Dermis blood vessel endothelial cell (primary cell): ENCODE results near the gene CANX. TPM values are rescaled to one million over a fixed set of nuclear protein-coding genes. Genes with fewer than 3 reads are reported as not detected.
"Not testable (repeated sequence)": the region's sequence is repeated elsewhere in the genome, so short reads cannot be mapped to it uniquely, and the experiment has no call there.

Experiments used
- DNase-seq: peaks from one replicate; pipeline ENCODE4 v3.0.0; 2010
- total RNA-seq: library from RNA; depleted of rRNA; stranded (reverse); fragments of >200 nt; gene quantifications from 2 replicates; pipeline ENCODE4 v1.2.3, GENCODE V29; 2014

Gene CANX, protein sequence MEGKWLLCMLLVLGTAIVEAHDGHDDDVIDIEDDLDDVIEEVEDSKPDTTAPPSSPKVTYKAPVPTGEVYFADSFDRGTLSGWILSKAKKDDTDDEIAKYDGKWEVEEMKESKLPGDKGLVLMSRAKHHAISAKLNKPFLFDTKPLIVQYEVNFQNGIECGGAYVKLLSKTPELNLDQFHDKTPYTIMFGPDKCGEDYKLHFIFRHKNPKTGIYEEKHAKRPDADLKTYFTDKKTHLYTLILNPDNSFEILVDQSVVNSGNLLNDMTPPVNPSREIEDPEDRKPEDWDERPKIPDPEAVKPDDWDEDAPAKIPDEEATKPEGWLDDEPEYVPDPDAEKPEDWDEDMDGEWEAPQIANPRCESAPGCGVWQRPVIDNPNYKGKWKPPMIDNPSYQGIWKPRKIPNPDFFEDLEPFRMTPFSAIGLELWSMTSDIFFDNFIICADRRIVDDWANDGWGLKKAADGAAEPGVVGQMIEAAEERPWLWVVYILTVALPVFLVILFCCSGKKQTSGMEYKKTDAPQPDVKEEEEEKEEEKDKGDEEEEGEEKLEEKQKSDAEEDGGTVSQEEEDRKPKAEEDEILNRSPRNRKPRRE
- 796 and 1,147 TPM in 2 replicates for total RNA-seq

DNA sequence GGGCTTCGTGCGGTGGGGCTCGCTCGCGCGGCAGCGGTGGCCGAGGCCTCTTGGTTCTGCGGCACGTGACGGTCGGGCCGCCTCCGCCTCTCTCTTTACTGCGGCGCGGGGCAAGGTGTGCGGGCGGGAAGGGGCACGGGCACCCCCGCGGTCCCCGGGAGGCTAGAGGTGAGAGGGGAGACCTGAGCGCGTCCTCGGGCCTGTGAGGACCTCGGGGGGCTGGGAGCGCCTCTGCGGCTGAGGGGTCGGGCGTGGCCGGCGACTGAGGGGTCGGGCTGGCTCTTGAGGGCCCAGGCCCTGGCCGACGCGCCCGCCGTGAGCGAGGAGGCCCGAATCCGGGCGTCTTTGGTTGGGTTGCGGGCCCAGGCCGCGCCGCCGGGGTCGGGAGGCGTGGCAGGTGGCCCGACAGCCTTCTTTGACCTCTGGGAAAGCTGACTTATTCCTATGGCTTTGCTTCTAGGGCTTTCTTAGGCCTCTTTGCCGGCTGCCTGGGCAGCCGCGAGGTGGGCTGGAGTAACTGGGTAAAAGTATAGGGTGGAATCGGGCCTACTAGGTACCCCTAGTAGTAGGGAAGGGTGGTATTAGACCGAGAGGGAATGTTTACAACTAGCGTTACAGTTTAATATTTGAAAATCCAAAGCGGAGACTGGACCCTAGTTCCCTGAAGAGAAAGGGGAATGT is at the start of gene CANX:
Gene CANX, plus strand, starts transcription at position 33 of the 681 bp plus-strand sequence. CDS start 6,715 bp downstream, outside the sequence.
- DNase-seq = no peak

DNA sequence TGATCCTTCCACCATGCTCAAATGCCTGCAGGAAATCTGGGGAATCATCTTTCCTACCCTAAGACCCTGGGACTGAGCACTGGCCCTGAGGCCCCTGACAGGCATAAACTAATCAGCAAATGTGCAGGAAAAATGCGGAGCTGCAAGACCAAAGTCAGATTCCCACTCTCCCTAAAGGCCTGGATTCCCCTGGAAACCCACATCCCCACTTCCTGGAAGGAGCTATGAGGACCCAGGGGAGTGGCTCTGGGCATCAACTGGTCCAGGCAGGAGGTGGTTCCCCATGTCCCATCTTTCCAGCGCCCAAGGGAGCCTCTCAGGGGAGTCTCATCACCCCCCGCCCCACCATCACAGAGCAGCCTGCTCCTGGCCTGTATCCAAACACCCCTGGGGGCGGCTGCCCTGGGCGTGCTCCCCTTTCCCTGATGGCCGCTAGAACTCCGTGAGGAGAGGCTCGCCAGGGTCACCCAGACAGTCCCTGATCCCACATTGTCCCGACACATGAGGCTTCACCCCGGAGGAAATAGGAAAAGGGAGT is 49.5 kb upstream of the CANX start:
- not testable (repeated sequence) for DNase-seq

DNA sequence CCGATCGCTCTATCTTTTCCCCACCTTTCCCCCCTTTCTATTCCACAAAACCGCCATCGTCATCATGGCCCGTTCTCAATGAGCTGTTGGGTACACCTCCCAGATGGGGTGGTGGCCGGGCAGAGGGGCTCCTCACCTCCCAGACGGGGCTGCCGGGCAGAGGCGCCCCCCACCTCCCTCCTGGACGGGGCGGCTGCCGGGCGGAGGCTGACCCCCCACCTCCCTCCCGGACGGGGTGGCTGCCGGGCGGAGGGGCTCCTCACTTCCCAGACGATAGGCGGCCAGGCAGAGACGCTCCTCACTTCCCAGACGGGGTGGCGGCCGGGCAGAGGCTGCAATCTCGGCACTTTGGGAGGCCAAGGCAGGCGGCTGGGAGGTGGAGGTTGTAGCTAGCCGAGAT is 48.5 kb upstream of the CANX start:
- DNase-seq = not testable (repeated sequence)

DNA sequence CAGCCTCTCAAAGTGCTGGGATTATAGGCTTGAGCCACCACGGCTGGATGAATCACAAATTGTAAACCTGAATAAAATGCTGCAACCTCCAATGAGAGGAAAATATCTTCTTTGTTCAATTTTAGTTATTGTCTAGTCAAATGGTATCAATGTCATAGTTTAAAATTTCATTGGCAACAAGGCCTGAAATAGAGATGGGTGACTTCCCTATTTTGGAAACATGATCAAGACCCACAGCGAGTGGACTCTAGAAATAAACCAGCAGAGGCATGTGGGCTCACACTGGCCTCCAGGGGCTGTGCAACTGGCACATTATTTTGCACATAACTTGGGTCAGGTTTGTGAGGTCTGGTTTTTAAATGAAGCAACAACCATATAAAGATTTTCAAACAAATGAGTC is 45.6 kb upstream of the CANX start:
- not testable (repeated sequence) for DNase-seq

DNA sequence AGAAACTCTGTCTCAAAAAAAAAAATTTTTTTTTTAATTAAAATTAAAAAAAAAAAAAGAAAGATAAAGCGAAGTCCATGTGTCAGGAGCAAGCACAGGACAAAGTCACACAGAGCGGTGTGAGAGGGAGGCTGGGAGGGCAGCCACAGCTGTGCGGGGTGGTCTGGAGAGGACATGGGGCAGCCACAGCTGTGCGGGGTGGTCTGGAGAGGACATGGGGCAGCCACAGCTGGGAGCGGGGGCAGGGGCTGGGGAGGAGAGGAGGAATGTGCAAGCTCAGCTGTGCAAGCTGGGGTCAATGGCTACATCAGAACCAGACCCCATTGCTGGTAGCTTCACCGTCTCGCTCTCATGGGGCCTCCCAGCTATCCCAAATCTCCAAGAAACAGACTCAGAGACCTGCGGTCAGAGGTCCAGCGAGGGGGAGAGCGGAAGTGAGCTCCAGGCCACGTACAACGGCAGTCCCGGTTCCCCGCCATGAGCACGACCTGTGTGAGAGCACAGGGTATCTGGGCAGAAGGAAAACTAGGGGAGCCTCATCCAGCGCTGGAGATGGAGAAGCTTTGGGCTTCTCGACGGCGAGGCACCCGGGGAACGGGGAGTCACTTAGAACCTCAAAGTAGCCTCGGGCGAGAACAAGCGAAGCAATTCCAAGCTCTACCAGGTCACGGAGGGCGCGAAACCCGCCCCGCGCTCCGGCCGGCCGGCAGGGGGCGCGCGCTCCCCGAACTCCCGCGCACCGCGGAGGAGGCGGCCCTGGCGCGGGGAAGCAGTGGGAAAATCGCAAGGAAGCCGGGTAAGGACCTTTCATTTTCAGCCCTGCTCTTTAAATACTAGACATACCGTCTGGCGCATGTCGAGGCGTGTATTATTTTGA is 41.2 kb upstream of the CANX start:
- DNase-seq = not testable (repeated sequence)

DNA sequence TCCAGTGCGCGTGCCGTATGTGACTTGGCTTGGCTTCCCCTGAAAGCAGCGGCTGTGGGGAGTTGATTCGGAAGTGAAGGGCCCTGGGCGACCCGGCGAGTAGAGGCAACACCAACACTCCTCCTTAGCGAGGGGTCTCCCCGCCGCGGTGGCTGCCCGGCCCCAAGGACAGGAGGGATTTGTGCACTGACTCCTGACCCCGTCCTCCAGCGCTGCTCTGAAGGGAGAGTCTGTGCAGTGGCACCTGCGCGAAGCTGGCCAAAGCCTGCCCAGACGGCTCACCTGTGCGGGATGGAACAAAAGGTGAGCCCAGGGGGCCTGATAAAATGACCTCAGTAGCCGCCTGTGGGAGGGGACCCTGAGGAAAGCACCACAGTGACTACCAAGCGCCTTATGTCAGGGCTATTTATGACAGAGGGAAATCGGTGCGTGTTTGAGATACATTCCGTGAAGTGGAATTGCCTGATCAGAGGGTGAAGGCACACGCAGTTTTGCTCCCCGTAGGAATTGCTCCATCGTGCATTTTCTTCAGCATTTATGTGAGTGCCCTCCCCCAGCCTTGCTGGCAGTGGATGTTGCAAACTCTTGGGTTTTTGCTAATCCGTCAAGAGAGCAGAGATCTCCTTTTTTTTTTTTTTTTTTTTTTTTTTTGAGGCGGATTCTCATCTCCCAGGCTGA is 40.4 kb upstream of the CANX start:
- peak; percentile 38 for DNase-seq

DNA sequence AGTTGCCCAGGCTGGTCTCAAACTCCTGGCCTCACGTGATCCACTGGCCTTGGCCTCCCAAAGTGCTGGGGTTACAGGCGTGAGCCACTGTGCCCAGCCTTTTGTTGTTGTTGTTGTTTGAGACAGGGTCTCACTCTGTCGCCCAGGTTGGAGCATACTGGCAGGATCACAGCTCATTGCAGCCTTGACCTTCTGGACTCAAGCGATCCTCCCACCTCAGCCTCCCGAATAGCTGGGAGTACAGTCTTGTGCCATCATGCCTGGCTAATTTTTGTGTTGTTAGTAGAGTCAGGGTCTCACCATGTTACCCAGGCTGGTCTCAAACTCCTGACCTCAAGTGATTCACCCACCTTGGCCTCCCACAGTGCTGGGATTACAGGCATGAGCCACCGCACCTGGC is 37.1 kb upstream of the CANX start:
- not testable (repeated sequence) for DNase-seq

DNA sequence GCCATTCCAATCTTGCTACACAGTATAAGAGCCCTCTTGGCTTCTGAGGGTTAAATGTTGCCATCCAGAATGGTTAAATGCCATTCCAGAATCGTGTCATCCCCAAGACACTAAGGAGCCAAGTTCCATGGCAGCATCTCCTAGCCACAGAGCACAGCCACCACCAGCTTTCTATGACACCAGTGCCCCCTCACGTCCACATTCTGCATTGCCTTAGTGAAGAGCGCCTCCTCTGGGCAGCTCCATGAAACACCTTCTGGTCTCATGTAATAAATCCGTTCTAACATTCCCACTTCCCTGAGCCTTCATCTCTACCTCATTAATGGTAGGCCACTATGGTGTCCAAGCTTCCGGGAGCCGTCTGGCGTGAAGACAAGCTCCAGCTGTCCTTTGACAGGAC is 30.4 kb upstream of the CANX start:
- DNase-seq = peak; percentile 79

DNA sequence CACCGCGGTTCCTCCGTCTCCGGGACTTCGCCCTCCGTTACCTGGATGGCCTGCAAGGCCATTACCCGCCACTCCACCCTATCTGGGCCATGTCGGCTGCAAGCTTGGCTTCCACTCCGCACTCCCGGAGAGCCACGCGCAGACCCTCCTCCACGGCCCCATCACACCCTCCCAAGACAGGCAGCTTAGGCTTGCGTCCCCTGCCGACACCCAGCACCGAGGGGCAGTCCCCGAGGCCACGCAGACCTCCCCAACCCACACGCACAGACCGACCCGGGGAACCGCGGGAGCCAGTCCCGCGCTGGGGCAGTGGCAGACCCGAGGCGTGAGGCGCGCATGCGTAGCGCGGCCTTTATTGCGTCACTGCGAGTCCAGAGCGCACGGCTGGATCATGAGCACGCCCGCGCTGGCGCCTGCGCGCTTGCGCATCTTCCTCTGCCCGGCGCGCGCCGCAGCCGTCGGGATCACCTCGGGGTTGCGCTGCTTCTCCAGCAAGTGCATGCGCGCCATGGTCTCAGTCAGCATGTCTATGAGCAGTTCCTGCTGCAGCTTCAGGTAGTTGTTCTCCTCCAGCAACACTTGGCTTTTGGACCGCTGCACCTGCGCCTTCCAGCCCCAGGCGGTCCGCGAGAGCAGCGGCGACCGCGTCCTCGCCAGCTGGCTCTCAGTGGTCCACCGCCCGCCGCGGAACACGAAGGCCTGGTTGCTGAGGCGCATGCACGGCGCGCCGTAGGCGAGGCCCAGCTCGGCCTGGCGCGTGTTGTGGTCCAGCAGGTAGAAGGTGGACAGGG is 20.3 kb upstream of the CANX start:
- peak; percentile 98 for DNase-seq

DNA sequence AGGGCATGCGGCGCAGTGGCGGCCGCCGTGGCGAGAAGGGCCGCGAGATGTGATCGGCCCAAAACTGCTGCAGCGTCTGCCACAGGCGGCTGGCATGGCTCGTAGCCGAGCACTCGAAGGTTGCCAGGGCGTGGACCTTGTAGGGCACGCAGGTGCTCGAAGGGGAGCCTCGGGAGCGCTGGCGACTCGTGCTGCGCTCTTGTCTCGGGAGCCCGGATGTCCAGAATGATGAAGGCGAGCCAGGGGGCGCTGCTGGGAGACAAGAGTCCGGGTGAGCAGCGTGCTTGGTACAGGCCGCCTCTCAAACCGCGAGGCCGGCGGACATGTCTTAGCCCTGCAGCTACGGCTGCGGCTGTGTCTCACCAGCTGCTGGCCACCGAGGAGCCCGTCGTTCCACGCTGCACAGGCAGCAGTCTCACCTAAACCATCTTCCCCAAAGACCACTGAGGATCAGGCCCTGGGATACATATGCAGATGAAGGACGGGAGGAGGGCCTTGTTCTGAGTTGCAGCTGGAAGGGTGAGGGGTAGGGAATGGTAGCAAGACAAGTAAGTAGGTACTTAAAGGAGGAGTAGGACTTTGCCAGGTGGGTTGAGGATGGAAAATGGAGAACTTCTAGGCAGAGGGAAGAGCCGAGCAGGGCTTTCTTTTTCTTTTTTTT is 19.6 kb upstream of the CANX start:
- peak; percentile 88 for DNase-seq

DNA sequence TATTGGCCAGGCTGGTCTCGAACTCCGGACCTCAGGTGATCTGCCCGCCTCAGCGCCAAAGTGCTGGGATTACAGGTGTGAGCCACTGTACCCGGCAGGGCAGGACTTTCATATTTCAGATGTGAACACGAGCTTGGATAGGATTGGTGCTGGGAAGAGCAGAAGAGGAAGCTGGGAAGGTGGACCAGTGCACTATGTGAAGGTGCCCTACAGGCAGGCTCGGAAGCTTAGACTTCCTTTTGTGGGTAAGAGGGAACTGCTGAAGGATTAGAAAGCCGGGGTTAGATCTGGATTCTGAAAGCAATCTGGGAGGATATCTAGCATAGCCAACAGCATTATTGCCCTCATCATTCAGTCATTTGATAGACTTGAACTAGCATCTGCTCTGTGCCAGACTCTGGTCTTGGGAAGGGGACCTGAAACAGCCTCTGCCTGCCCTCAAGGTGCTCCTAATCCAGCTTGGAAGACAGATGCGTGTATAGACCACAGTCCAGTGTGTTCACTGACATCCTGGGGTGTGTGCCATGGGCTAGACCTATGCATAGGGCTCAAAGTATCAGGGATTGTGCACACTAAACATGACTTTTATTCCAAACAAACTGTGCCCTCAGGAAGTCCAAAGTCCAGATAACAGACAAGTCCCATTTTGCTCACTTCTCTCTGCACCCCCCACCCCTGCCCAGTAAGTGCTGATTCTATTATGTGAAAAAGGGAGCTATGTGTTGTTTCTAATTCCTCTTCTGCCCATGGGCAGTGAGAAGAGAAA is 18.6 kb upstream of the CANX start:
- DNase-seq = no peak

DNA sequence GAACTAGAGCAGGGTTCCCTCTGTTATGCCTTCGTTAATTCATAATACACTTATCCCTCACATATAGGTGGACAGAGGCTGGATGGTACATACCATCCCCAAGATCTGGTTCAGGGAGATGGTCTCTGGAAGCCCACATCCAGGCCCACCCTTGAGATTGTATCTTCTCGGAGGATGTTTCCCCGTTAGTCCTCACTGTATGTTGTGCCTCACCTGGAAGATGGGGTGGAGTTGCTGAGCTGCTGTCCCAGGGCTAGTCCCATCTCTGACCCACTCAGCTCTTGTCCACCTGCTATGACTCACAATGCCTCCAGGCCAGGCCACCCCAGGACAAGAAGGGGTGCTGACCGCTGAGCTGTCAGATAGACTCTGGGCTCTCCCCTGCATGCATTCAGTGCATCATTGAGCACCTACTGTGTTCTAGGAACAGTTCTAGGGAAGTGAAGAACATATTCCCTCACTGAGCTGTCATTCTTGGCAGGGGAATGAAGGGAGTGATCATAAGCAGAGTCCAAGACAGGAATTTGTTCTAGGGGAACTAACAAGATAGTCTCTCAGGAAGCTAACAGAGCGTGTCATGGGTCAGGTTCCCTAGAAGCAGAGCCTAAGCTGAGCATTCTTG is 17.9 kb upstream of the CANX start, which contains the start of gene CBY3:
Gene CBY3, minus strand, starts transcription at position 255 of the 622 bp plus-strand sequence. Its CDS starts 116 bp downstream, at position 139.
- DNase-seq = no peak

DNA sequence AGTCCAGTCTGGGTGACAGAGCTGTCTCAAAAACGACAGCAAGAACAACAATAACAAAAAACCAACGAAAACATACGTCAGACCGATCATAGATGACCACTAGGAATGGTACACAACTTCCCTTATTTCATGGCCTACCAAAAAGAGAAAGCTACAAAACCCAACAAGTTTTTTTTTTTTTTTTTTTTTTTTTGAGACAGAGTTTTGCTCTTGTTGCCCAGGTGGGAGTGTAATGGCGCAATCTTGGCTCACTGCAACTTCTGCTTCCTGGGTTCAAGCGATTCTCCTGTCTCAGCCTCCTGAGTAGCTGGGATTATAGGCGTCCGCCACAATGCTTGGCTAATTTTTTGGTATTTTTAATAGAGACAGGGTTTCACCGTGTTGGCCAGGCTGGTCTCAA is 9.6 kb upstream of the CANX start:
- DNase-seq = not testable (repeated sequence)

DNA sequence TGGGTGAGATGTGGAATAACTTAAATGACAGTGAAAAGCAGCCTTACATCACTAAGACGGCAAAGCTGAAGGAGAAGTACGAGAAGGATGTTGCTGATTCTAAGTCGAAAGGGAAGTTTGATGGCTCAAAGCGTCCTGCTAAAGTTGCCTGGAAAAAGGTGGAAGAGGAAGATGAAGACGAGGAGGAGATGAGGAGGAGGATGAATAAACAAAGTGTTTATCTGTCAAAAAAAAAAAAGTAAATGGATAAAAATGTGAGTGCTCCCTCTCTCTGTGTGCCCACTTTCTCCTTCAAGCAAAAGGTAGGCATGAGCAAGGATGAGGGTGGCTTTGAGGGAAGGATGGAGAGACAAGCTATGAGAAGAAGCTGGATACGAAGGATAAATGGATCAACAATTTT is 4.2 kb upstream of the CANX start:
- no peak for DNase-seq

DNA sequence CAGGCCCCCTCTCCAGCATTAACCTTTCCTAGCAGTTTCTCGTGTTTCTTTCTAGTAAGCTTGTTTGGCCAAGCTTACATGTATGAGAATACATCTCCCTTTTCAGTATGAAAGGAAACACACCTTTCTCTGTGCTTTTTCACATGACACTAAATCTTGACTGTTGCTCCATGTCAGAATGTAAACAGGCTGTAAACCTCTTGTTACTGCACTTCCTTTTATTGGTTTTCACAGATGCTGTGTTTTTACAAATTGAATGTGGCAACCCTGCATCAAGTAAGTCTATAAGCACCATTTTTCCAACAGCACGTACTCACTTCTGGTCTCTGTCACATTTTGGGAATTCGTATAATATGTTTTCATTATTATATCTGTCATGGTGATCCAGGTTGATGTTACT is 2.2 kb upstream of the CANX start:
- no peak for DNase-seq

DNA sequence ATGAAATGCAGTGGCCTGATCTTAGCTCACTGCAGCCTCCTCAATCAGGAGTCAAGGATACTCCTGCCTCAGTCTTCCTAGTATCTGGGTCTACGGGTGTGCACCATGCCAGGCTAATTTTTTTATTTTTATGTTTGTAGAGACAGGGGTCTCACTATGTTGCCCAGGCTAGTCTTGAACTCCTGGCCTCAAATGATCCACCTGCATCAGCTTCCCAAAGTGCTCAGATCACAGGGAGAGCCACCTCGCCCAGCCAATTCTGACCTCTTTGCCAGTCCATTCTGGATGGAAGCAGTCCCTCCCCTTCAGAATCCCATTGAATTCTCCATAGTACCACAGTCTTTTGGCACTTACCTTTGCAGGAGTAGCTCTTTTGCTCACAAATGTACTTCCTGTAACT is 1.7 kb upstream of the CANX start:
- DNase-seq = no peak

DNA sequence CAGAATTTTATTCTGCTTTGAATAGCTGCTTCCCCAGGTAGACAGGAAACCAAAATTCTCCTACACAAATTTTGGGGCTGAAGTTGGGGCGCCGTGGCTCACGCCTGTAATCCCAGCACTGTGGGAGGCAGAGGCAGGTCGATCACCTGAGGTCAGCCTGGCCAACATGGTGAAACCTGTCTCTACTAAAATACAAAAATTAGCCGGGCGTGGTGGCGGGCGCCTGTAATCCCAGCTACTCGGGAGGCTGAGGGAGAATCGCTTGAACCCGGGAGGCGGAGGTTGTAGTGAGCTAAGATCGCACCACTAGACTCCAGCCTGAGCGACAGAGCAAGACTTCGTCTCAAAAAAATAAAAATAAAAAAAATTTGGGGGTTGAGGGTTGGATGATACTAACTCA is 1.2 kb upstream of the CANX start:
- not testable (repeated sequence) for DNase-seq

DNA sequence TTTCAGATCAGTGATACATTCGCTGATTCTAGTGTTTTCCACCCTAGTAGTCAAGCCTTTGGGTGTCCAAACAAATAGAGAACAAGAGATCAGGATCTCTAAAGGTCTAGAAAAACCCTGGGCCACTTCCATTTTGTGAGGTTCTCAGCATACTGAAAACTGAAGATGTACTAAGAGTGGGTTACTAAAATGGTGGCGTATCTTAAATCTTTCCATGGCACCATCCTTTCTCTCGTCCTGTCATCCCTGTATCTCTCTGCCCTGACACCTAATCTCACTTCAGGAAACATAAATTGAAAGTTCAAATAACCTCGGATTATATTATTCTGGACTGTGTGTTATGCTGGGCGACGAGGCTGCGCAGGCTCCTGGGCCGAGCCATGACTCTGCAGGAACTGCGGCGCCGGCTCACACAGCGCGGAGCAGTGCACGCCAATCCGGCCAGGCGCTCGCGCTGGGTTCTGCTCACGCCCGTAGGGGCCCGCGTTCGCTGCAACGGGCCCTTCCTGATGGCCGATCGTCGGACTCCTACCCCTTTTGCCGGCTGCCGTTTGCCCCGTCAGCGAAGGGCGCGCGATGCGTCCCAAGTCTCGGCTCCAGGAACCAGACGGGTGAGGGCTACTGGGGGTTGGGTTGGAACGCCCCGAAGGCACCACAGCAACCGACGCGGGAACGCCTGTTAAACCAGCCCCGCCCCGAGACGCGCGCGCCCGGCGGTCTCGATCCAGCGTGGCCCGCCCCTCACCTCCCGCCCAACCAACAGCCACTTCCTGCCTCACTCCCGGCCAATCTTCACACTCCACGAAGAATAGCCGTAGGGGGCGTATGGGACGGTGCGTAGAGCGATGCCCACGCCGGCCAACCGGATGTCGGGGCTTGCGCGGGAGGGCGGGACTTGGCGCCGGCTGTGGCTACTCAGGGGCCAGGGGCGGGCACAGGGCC is 503 bp upstream of the CANX start:
- peak; percentile 100 for DNase-seq
